IPS-NIHi7 (cell line): ENCODE data around the gene AOC2.
"Not testable (repeated sequence)": the region's sequence is repeated elsewhere in the genome, so short reads cannot be mapped to it uniquely, and the experiment has no call there.

Experiments
- DNase-seq: peaks from one replicate; pipeline ENCODE4 v3.0.0; 2012; ENCODE audit warnings: mixed read lengths; ENCODE audit errors: extremely low spot score

The AOC2 gene

DNA sequence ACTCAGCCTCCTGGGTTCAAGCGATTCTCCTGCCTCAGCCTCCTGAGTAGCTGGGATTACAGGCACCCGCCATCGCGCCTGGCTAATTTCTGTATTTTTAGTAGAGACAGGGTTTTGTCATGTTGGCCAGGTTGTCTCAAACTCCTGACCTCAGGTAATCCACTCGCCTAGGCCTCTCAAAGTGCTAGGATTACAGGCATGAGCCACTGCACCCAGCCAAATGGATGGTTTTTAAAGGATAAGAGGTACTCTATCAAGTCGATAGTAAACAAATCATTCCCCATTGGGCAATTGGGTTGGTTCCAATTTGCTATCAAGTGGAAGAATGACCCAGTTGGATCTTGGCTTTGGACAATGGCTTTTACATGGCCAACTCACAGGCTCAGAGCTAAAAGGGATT, 37.3 kb downstream of the AOC2 start:
- not testable (repeated sequence) for DNase-seq

- no peak for DNase-seq
Observed at GRCh38 chr17:42882166-42882565, 37.8 kb downstream of the AOC2 start.

DNA sequence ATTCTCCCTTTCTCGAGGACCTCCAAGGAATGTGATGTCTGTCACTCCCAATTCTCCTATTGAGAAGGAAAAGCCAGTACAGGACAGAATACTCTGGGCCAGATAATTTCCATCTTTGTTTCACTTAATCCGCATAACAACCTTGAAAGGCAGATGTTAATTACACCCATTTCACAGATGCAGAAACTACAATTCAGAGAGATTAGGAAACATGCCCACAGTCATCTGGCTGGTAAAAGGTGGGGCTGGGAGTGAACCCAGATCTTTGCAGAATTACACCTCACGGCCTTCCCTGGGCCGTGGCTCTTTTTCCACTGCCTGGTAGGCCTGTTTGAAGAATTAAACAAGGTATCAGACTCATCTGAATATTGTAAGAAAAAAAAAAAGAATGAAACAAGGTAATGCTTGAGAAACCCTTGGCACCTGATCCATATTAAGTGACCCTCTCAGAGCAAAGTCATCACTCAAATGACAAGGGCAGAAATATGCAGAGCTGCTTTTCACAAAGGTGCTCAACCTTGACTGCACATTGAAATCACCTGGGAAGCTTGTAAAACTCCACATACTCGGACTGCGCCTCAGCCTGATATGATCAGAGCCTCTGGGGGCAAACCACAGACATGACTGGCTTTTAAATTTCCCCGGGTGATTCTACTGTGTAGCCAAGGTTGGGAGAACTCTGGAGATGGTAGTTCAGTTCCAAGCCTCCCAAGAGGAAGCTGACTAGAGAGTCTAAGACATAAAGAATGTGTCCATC, 39.6 kb downstream of the AOC2 start:
- DNase-seq: no peak

DNA sequence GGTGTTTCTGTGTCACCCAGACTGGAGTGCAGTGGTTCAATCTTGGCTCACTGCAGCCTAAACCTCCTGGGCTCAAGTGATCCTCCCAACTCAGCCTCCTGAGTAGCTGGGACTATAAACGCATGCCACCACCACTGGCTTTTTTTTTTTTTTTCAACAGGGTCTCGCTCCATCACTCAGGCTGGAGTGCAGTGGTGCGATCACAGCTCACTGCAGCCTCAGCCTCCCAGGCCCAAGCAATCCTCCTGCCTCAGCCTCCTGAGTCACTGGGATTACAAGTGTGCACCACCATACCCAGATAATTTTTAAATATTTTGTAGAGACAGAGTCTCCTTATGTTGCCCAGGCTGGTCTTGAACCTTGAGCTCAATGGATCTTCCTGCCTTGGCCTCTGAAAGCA, 41.4 kb downstream of the AOC2 start:
- not testable (repeated sequence) for DNase-seq

DNA sequence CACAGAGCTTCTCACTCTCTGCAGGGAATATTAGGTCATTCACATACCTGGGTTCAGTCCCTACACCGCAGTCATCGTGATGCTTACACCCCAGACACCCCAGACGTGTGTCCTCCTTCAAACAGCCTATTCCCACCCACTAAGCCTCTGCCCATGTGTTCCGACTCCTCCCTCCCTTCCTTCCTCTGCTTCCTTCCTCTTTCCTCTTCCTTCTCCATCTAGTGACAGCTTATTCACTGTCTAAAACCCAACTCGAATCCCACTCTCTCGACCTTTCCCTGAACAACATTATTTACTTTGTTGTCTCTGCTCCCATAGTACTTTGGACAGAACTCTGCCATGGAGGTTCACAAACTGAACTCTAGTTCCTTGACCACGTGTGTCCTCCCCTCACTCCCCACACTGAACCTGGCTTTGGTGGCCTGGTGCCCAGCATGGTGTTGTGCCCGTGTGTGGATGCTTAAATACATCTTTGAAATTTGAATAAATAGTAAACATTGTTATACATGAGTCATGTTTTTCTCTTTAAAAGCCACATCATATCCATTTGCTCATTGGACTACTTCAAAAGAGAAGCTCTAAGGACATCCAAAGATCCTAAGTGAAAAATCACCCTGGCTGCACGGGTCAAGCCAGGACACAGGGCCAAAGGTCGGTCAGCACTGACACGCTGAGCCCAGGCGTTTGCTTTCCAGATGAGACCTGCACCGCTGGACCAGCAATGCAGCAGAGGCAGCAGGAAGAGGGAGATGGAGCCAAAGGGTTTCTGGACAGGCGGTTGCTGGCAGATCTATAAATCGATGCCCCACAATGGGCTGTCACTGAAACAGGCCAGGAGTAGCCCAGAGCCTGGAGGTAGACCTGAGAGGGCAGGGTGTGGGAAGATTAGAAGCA, 42.1 kb downstream of the AOC2 start:
- DNase-seq: no peak

- DNase-seq: no peak
Observed at GRCh38 chr17:42889809-42890208, 45.4 kb downstream of the AOC2 start.

DNA sequence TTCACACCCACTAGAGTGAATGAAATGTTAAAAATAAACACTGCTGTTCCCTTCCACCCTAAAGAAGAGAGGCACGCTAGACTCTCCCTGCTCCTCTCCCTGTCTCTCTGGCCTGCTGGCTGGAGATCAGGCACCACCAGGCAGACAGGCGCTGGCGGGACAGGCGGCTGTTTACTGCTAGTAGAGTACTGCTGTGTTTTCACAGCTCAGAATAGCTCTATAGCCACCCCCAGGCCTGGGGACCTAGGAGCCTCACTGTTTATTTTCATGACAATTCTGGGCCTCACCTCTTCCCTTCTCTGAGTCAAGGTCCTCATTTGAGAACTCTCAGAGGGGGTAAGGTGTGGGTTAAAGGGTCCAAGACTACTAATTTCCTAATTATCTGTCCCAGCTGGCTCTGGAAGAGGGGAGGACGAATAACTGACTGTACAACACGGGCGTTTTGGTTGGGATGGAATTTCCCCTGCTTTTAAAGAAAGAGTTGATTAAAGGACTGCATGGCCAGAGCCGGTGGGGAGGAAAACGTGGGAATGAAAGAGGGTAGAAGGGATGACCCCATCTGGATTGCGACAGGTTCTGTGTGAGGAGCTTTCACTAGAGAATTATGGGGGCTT, 47.3 kb downstream of the AOC2 start:
- peak; percentile 76 for DNase-seq

DNA sequence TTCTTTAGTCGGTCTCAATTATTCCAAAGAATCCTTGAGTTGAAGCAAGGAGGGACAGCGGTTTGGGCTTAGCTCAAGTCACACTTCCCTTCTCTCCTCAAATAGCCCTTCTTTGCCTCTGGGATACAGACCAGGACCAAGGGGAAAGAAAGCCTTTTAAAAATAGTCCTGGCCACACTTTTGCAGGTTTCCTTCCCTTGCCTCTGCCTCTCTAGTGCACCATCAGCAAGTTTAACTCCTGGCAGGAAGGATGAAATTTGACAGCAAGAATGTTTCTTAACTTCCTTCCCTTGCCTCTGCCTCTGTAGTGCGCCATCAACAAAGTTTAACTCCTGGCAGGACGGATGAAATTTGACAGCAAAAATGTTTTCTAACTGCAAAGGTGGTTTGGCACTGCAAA, 49.0 kb downstream of the AOC2 start:
- DNase-seq: no peak

GRCh38 chr17:42894283-42895184, 50.2 kb downstream of the AOC2 start:
- no peak for DNase-seq

DNA sequence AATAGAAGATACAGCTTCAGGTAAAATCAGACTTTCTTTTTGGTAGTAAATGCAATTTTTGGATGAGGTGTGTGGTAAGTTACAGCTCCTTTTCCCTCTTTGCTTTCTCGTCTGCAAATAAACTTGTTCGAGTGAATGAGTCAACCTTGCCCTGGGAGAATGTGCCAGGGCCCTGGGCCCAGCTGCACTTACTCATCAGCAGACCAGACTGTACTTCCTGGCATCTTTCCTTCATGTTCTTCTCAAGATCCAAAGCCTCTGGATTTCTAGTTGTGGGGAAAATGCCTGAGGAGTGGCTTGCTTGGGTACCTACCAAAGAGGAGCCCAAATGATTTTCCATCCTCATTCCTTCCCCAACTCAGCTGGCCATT, 50.8 kb downstream of the AOC2 start:
- no peak for DNase-seq

DNA sequence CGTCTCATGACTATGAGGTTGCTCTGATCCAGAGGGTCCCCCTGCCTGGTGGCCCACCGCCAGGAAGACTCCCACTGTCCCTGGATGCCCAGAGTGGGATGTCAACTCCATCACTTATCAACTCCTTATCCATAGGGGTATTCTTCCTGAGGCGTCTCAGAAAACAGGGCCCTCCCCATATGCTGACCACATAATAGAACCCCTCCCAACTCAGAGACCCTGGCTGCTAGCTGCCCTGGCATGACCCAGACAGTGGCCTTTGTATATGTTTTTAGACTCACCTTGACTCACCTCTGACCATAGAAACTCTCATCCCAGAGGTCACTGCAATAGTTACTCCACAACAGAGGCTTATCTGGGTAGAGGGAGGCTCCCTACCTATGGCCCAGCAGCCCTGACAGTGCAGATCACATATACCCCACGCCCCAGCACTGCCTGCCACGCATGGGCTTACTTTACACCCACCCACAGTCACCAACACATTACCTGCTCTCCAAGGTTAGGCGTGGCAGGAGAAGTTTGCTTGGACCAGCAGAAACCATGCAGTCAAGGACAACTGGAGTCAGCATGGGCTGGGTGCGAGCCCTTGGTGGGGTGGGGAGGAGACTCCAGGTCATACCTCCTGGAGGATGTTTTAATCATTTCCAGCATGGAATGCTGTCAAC, 53.9 kb downstream of the AOC2 start:
- no peak for DNase-seq

DNA sequence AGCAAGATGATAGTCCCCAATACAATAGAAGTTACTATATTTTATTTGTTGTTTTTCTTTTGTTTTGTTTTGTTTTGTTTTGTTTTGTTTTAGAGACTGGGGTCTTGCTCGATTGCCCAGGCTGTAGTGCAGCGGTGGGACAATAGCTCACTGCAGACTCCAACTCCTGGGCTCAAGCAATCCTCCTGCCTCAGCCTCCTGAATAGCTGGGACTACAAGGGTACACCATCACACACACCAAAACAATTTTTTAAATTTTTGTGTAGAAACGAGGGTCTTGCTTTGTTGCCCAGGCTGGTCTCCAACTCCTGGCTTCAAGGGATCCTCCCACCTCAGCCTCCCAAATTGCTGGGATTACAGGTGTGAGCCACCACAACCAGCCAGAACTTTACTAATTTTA, 55.6 kb downstream of the AOC2 start:
- not testable (repeated sequence) for DNase-seq
